Femur (tissue), 1 donor: Measurements from ENCODE around the gene PTPRN2.
"Not testable (repeated sequence)": the region's sequence is repeated elsewhere in the genome, so short reads cannot be mapped to it uniquely, and the experiment has no call there.

ENCODE experiments used
- DNase-seq: peaks from one replicate; pipeline ENCODE4 v3.0.0-alpha.2; 2017

Gene PTPRN2

GRCh38 chr7:158244873-158245723 is 342.5 kb downstream of the PTPRN2 start:
- no peak for DNase-seq

DNA sequence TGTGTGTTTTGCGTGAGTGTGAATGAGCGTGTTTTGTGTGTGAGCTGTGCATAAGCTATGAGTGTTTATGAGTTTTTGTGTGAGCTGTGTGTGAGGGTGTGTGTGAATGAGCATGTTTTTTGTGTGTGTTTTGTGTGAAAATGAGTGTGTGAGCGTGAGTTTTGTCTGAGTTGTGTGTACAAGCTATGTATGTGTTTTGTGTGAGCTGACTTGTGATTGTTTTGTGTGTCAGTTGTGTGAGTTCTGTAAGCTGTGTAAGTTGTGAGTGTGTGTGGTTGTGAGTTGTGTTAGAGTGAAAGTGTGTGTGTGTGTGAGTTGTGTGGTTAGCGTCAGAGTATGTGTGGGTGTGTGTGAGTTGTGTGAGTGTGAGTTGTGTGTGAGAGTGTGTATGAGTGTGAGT is 343.2 kb downstream of the PTPRN2 start:
- no peak for DNase-seq

DNA sequence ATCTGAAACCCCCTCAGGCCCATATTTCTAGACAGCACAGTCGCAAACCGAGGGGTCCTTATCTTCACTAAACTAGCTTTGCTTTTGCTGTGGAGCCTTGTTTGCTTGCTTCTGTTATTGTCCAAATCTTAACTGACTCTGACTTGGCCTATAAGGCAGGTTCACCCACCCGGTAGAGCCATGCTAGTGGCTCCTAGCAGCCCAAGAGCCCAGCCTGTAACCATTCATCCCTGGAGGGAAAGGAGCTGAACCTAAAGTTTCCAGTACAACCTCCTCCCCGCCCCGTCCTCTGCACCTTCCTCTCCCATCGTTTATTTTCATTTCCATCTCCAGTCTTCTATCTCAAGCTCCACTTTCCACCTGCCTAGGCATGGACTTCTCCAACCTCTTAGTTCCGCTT is 345.7 kb downstream of the PTPRN2 start:
- DNase-seq: no peak

- no peak for DNase-seq
Observed at GRCh38 chr7:158240801-158241200, 346.8 kb downstream of the PTPRN2 start.

DNA sequence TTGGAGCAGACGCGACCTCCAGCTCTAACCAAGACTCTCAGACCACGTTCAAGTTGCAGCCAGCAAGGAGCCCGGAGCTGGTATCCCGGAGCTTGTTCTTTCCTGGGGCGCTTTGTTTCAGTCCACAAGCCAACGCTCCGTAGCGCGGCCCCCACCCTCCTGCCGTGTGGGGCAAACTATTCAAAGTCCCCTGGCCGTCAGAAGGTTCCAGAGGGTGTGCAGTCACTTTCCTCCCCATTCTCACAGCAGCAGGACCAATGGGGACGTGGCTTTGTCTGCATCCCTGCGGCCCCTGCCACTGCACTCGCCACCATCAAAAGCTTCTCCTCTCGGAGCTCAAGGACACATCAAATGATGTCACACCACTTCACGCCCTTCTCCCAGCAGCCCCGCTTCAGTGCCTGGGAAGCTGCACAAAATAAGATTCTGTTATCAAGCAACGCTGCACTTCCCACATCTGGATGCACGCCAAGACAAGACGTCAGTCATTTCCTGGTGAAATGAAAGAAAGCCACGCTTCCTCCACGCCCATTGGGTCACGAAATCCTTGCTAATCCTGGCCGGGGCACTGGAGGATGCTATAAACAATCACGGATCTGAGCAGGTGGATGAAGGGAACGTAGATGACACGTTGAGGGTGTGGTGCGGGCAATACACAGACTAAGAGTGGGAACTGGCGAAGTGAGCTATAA is 348.2 kb downstream of the PTPRN2 start:
- DNase-seq: peak; percentile 31

DNA sequence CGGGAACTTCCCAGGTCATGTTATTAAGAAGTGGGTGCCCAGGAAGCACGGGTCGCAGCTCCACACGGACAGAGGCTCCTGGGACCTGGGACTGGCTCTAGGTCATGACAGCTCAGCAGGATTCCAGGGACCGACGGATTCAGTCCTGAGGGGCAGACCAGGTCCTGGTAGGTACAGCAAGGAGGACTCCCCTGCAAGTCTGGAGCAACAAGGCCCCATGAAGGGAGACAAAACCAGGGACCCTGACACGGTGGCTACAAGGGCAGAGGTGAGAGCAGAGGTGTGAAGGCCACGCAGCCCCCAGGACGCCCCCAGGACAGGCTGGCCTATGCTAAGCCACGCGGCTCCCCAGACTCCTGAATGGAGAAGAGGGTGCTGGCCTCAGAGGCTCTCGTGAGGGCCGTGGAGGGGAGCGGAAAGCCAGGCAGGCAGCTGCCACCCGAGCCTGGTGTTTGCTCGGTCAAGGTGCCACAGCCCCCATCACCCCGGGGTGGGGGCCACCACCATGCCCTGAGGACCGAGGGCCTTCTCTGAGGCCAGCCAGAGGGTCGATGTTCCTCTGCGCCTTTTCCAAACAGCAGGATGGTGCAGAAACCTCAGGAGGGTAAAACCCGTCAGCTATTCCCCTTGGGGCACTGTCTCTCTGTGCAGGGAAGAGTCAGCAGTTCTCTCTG is 348.9 kb downstream of the PTPRN2 start:
- DNase-seq: no peak

- no peak for DNase-seq
Observed at GRCh38 chr7:158237672-158238335, 349.8 kb downstream of the PTPRN2 start.

- no peak for DNase-seq
Observed at GRCh38 chr7:158236400-158236799, 351.2 kb downstream of the PTPRN2 start.

GRCh38 chr7:158235862-158236261 is 351.8 kb downstream of the PTPRN2 start:
- no peak for DNase-seq

- no peak for DNase-seq
Observed at GRCh38 chr7:158229945-158230344, 357.7 kb downstream of the PTPRN2 start.

- DNase-seq: no peak
Observed at GRCh38 chr7:158228986-158229385, 358.6 kb downstream of the PTPRN2 start.

DNA sequence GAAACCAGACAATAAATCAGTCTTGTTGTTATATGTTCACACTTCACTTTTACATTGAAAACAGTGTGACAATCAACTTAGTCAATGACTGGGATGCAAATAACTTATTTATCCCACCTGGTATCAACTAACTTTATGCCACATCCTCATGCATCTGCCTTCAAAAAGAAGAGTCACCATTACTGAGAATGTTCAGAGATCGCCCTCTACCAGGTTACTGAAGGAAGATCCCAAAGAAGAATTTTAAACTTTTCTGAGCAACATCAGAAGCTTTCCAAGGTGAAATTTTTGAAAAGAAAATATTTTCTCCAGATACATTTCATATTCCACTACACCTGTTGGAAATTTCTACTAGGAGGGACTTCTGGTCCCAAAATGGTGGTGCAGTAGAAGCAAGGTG is 359.5 kb downstream of the PTPRN2 start:
- DNase-seq: no peak

- DNase-seq: no peak
Observed at GRCh38 chr7:158227258-158227984, 360.2 kb downstream of the PTPRN2 start.

GRCh38 chr7:158216198-158216597 is 371.4 kb downstream of the PTPRN2 start:
- DNase-seq: no peak

DNA sequence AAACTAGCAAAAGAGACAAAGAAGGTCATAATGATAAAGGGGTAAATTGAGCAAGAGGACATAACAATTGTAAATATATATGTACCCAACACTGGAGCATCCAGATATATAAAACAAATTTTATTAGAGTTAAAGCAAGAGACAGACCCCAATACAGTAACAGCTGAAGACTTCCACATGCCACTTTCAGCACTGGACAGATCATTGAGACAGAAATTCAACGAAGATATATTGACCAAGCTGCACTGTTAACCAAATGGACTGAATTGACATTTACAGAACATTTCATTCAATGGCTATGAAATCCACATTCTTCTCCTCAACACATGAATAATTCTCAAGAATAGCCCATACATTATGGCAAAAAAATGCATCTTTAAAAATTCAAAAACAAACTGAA is 378.2 kb downstream of the PTPRN2 start:
- no peak for DNase-seq

DNA sequence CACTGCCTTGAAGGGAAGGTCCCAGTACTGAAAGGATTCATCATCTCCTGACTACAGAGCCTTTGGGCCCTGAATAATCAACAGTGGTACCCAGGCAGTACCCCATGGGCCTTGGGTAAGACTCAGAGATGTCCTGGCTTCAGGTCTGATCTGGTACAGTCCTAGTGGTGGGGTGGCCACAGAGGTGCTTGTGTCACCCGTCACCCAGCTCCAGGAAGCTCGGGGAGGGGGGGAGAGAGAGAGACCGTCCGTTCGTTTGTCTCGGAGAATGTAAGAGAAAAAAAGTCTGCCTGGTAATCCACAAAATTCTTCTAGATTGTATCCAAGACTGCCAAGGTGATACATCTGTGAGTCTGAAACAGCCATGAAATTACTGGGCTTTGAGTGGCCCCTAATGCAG is 381.3 kb downstream of the PTPRN2 start:
- DNase-seq: no peak

DNA sequence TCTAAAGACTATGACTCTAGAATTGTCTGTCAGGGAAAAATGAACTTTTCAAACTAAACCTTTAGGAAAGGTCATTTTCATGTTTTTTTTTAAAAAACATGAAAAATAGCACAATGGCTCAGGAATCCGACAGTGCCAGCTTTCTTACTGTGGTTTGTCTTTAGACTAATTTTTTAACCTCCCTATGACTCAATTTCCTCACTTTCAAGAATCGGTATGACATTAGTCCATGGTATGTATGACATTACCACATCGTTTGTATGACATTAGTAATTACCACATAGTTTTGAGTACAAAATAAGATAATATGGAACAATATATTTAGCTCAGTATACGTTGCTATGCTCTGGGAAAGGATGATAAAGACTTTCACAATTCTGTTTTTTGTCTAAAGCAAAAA is 383.2 kb downstream of the PTPRN2 start:
- DNase-seq: no peak

- DNase-seq: not testable (repeated sequence)
Observed at GRCh38 chr7:158203948-158204347, 383.7 kb downstream of the PTPRN2 start.

DNA sequence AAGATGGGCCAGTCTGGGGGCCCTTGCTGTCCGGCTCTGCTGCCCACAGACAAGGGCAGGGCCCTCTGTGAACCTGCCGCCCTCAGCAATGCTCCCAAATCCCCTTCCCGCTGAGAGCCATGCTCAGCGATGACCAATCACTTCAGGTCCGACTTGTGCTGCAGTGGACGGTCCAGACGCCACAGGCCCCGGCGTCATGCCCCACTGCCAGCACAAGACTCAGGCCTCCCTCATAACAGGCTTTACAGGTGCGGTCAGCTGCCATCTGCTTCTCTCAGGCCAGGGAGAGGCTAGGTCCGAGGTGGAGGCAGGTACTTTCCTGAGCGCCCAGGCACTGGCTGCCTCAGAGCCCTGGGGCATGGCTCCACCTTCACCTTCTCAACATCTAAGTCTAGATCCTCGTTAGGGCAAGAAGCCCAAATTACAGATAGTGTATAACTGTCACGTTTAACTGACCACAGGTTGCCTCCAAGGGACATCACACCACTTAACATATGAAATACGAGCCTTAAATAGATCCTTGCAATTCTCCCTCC is 393.2 kb downstream of the PTPRN2 start:
- no peak for DNase-seq

DNA sequence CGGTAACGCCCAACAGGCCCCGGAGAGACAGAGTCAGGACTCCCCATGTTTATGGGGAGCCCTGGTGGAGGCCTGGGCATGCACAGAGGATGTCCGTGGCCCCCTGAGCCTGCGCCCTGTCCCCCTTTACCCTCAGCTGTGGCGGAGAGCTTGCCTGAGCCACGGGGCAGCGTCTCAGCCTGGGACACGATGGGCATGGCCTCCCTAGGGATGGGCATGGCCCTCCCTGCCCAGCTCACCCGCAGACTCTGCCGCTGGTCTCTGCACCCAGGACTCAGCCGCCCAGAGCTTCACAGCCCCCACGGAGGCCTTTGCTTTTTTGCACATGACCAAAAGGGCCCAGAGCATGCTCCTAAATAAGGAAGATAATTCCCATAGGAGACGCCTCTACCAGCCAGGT is 394.2 kb downstream of the PTPRN2 start:
- DNase-seq: no peak

DNA sequence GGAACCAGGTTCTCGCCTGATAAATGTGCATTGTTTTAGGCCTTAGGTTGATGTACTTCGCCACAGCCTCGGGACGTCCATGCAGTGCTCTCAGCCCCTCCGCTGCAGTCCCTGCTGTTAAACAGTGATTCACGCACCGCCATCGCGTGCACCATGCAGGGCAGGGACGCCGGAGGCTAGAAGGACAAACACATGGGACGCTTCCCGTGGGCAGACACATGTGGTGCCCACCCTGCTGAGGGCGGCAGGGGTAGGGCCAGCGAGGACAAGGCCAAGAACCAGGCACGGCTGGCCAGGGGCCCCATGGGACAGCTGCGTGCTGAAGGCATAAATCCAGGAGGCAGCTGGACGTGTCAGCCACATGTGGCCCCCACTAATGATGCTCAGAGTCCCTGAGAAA is 394.7 kb downstream of the PTPRN2 start:
- no peak for DNase-seq

GRCh38 chr7:158192184-158192835 is 395.3 kb downstream of the PTPRN2 start:
- DNase-seq: no peak
